Measurements from ENCODE around the gene ZMYND19. TPM values are rescaled to one million over a fixed set of nuclear protein-coding genes. Genes with fewer than 3 reads are reported as not detected.
A peak's percentile ranks its signal among the peaks of the same experiment; 100 is the strongest.

Gene ZMYND19
- 34.4 and 52.4 TPM in 2 replicates for total RNA-seq (ENCODE audit: low replicate concordance)

- TF ChIP-seq EZH2phosphoT487 (IDR thresholded peaks at IDR 0.05) = no peak
- no peaks in the 10 kb centered on the region for H3K9me3 Mint-ChIP-seq
- H3K27ac ChIP-seq = no peak within 1 kb of the TSS
Observed at GRCh38 chr9:137590469-137591383, at the start of gene ZMYND19. Gene ZMYND19 (minus strand): TSS chr9:137590512. CDS start chr9:137590263, 249 bp downstream.

DNA sequence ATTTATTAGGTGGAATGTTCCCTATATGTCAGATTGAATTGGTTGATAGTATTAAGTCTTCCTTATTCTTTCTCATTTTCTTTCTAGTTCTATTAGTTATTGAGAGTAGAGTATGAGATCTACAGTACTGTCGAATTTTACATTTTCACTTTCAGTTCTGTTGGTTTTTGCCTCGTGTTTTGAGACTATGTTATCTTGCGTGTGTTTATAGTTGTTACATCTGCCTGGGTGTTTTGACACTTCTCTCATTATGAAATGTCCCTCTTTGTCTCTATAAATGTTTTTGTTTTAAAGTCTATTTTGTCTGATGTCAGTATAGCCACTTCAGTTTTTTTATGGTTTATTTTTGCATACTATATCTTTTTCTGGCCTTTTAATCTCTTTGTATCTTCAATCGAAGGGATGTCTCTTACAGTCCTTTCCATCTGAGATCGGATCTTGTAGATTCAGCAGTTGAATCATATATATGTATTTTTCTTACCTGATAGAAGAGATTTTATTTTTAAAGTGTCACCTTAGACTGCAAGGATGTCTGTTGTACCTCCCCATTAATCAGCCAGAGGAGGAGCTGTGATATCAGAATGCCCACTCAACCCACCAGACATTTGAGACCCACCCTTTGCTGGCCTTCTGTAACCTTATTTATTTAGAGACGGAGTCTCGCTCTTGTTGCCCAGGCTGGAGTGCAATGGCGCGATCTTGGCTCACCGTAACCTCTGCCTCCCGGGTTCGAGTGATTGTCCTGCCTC, 49.2 kb upstream of the ZMYND19 start:
- H2AFZ ChIP-seq (replicated peaks) = no peak overlapping the region
- Mint-ChIP-seq H3K4me3 (no peak overlapping the region), H3K27ac (no peak overlapping the region), H3K36me3 (peaks cover 40% of the 10 kb centered on the region), H3K4me1 (no peaks in the 10 kb centered on the region), H3K9me3 (peaks cover 15% of the 10 kb centered on the region), H3K27me3 (ENCODE audit: insufficient read depth, low read depth) (peaks cover 2% of the 10 kb centered on the region)
- H3F3A ChIP-seq (ENCODE audit: low read depth) = no peaks in the 10 kb centered on the region
- no peak overlapping the region for H3K4me2 ChIP-seq
- no peaks in the 10 kb centered on the region for H3K27me3 ChIP-seq
- no peaks in the 10 kb centered on the region for H3K9me3 ChIP-seq (ENCODE audit: low read depth)
- no peaks in the 10 kb centered on the region for H3K4me1 ChIP-seq
- TF ChIP-seq EZH2 (IDR thresholded peaks at IDR 0.05) (no peak), EZH2phosphoT487 (IDR thresholded peaks at IDR 0.05) (no peak), CTCF (IDR thresholded peaks at IDR 0.05) (no peak)
- no peak for DNase-seq (ENCODE audit: low spot score)
- no peak overlapping the region for H3K27ac ChIP-seq
- H3K79me2 ChIP-seq (ENCODE audit: low read depth) = peaks cover 100% of the 10 kb centered on the region
- H3K4me3 ChIP-seq = no peak overlapping the region
- no peak overlapping the region for H3K9ac ChIP-seq
- no peaks in the 10 kb centered on the region for H3K36me3 ChIP-seq
- peaks cover 82% of the 10 kb centered on the region for H4K20me1 ChIP-seq (ENCODE audit: low read depth)

More at GRCh38 chr9:137590469-137591383, at the start of gene ZMYND19:
- peak; percentile 97 for DNase-seq (ENCODE audit: low spot score)
- H3K36me3 Mint-ChIP-seq = peaks cover 10% of the 10 kb centered on the region
- peak within 1 kb of the TSS; percentile 99 for H3K27ac Mint-ChIP-seq
- peaks cover 32% of the 10 kb centered on the region for H3K79me2 ChIP-seq (ENCODE audit: low read depth)
- no peaks in the 10 kb centered on the region for H3F3A ChIP-seq (ENCODE audit: low read depth)
- H3K36me3 ChIP-seq = no peaks in the 10 kb centered on the region
- H3K4me1 Mint-ChIP-seq = peaks cover 26% of the 10 kb centered on the region
- H2AFZ ChIP-seq (replicated peaks) = peak within 1 kb of the TSS; percentile 94
- H3K27me3 ChIP-seq = no peaks in the 10 kb centered on the region
- peak within 1 kb of the TSS; percentile 92 for H3K4me3 ChIP-seq
- peaks cover 5% of the 10 kb centered on the region for H3K27me3 Mint-ChIP-seq (ENCODE audit: insufficient read depth, low read depth)
- H3K9ac ChIP-seq = peak within 1 kb of the TSS; percentile 57
- peaks cover 8% of the 10 kb centered on the region for H3K4me1 ChIP-seq
- peak within 1 kb of the TSS; percentile 99 for H3K4me2 ChIP-seq
- H3K4me3 Mint-ChIP-seq = peak within 1 kb of the TSS; percentile 99
- no peaks in the 10 kb centered on the region for H3K9me3 ChIP-seq (ENCODE audit: low read depth)
- peaks cover 31% of the 10 kb centered on the region for H4K20me1 ChIP-seq (ENCODE audit: low read depth)

DNA sequence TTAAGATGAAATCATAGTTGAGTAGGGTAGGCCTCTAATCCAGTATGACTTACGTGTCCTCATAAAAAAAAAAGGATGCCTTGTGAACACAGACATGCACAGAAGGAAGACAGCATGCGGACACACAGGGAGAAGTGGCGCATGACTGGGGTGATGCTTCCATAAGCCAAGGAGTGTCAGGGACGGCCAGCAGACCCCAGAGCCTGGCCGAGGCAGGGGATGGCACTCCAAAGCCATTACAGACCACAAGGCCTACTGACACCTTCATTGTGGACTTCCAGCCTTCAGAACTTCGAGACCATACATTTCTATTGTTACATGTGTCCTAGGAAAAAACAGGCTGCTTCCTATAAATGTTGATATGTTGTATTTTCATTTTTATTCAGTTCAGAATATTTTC, 48.4 kb upstream of the ZMYND19 start:
- H3K36me3 Mint-ChIP-seq = peaks cover 37% of the 10 kb centered on the region
- H4K20me1 ChIP-seq (ENCODE audit: low read depth) = peaks cover 81% of the 10 kb centered on the region

More for the DNA sequence above, 48.4 kb upstream of the ZMYND19 start:
- peaks cover 100% of the 10 kb centered on the region for H3K79me2 ChIP-seq (ENCODE audit: low read depth)
- Mint-ChIP-seq H3K4me1 (no peaks in the 10 kb centered on the region), H3K9me3 (peaks cover 15% of the 10 kb centered on the region), H3K27me3 (ENCODE audit: insufficient read depth, low read depth) (peaks cover 4% of the 10 kb centered on the region), H3K27ac (no peak overlapping the region), H3K4me3 (no peak overlapping the region)
- H3K4me2 ChIP-seq = no peak overlapping the region
- no peak overlapping the region for H3K4me3 ChIP-seq
- H3K36me3 ChIP-seq = no peaks in the 10 kb centered on the region
- TF ChIP-seq EZH2 (IDR thresholded peaks at IDR 0.05) (no peak), EZH2phosphoT487 (IDR thresholded peaks at IDR 0.05) (no peak), CTCF (IDR thresholded peaks at IDR 0.05) (no peak)
- no peaks in the 10 kb centered on the region for H3K27me3 ChIP-seq
- H3K9me3 ChIP-seq (ENCODE audit: low read depth) = no peaks in the 10 kb centered on the region
- no peak overlapping the region for H3K27ac ChIP-seq
- H2AFZ ChIP-seq (replicated peaks) = no peak overlapping the region
- DNase-seq (ENCODE audit: low spot score) = no peak
- H3F3A ChIP-seq (ENCODE audit: low read depth) = no peaks in the 10 kb centered on the region
- H3K4me1 ChIP-seq = no peaks in the 10 kb centered on the region
- no peak overlapping the region for H3K9ac ChIP-seq
